Measurements from ENCODE around the gene TCAF1. TPM values are rescaled to one million over a fixed set of nuclear protein-coding genes. Genes with fewer than 3 reads are reported as not detected.

TCAF1 gene
- total RNA-seq, 4 donors from 2014 or later: 23.1 to 40.9 (median 30.2) TPM

GRCh38 chr7:143914938-143915652, 13.1 kb upstream of the TCAF1 start:
- no peak for DNase-seq (ENCODE audit: low spot score in 2 of 2)
- TF ChIP-seq CTCF (IDR thresholded peaks at IDR 0.05) (no peak), POLR2A (IDR thresholded peaks at IDR 0.05) (no peak)
- WGBS, 2 donors: 78 to 79% methylated on average over 7 of the region's 7 CpGs
- intact Hi-C loops (cut with DNase I; ENCODE audit: low total_unique reads): no loop called here
- H3K4me3 ChIP-seq (ENCODE audit: low read depth, poor library complexity, severe bottlenecking): no peak overlapping the region

GRCh38 chr7:143913945-143914615, 12.1 kb upstream of the TCAF1 start:
- TF ChIP-seq POLR2A (IDR thresholded peaks at IDR 0.05) (no peak), CTCF (IDR thresholded peaks at IDR 0.05) (no peak)
- 91 to 93% methylated on average over 3 of the region's 3 CpGs for WGBS, 2 donors
- no peak for DNase-seq (ENCODE audit: low spot score in 2 of 2)
- intact Hi-C loops (cut with DNase I; ENCODE audit: low total_unique reads): no loop called here
- no peak overlapping the region for H3K4me3 ChIP-seq (ENCODE audit: low read depth, poor library complexity, severe bottlenecking)

- no peak overlapping the region for H3K4me3 ChIP-seq (ENCODE audit: low read depth, poor library complexity, severe bottlenecking)
- no peak for DNase-seq (ENCODE audit: low spot score in 2 of 2)
- intact Hi-C loops (cut with DNase I; ENCODE audit: low total_unique reads): no loop called here
- WGBS, 2 donors: 48 to 49% methylated on average over 3 of the region's 3 CpGs
- TF ChIP-seq CTCF (IDR thresholded peaks at IDR 0.05) (no peak), POLR2A (IDR thresholded peaks at IDR 0.05) (no peak)
These were observed 8.7 kb upstream of the TCAF1 start for GRCh38 chr7:143910473-143911248.

- 47 to 60% methylated on average over 3 of the region's 3 CpGs for WGBS, 2 donors
- DNase-seq (ENCODE audit: low spot score in 2 of 2): no peak
- TF ChIP-seq POLR2A (IDR thresholded peaks at IDR 0.05) (no peak), CTCF (IDR thresholded peaks at IDR 0.05) (no peak)
- intact Hi-C loops (cut with DNase I; ENCODE audit: low total_unique reads): no loop called here
- H3K4me3 ChIP-seq (ENCODE audit: low read depth, poor library complexity, severe bottlenecking): no peak overlapping the region
These were observed 7.9 kb upstream of the TCAF1 start for GRCh38 chr7:143909863-143910262.

- DNase-seq (ENCODE audit: low spot score in 2 of 2): no peak
- TF ChIP-seq CTCF (IDR thresholded peaks at IDR 0.05) (no peak), POLR2A (IDR thresholded peaks at IDR 0.05) (no peak)
- intact Hi-C loops (cut with DNase I; ENCODE audit: low total_unique reads): no loop called here
- H3K4me3 ChIP-seq (ENCODE audit: low read depth, poor library complexity, severe bottlenecking): no peak overlapping the region
- 68 to 72% methylated on average over 5 of the region's 5 CpGs for WGBS, 2 donors
These were observed 6.1 kb upstream of the TCAF1 start for GRCh38 chr7:143908120-143908519.
